ENCODE data around the gene ACTN4.
A peak's percentile ranks its signal among the peaks of the same experiment; 100 is the strongest.

ACTN4 gene

DNA sequence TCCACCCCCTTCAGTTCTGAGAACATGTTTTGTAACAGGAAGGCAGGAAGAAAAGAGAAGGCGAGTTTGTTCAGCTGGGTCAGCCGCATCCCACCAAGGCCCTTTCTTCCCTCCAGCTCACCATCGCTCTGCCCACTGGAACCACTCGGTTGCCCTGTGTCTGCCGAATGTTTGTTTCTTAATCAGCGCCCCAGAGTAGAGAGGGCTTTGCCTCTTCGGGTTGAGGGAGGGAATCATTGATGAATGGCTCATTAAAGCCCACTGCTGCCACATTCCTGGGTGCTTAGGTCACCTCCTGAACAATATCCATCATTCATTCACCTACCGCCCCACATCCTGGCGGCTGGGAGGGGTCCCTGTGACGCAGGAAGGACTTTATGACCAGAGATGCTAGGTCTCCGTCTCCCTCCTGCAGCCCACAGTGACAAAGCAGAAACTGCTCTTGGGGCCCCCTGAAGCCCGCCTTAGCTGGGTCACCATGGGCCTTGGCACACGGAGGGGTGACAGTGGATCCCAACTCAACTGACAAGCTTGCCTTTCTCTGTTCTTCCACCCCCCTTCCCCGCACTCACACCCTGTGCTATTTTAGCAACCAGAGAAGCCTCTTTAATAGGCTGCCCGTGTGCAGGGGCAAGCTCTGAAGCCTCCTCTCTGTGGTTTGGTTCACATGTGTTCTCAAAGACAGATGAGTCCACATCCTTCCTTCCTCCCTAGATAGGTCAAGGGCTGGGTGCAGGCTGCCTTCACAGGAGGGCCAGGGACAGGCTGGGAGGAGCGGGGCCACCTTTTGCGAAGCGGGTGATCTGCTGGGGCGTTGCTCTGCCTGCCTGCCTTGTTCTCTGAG, 46.2 kb downstream of the ACTN4 start:
- Histone ChIP-seq H3K9ac (ENCODE audit: low read length) (no peak overlapping the region), H2AFZ (ENCODE audit: low read depth, low read length) (no peak overlapping the region), H3K4me2 (ENCODE audit: low read length) (no peak overlapping the region), H3K4me1 (ENCODE audit: low read length) (peaks cover 41% of the 10 kb centered on the region), H3K36me3 (replicated peaks; ENCODE audit: low read depth, low read length) (peaks cover 18% of the 10 kb centered on the region), H3K9me3 (ENCODE audit: insufficient read depth, low read length) (no peaks in the 10 kb centered on the region), H4K20me1 (ENCODE audit: insufficient read depth, low read length) (peaks cover 58% of the 10 kb centered on the region), H3K4me3 (ENCODE audit: low read length) (no peak overlapping the region), H3K27me3 (ENCODE audit: low read depth, low read length) (no peaks in the 10 kb centered on the region), H3K27ac (ENCODE audit: low read length) (no peak overlapping the region), H3K79me2 (ENCODE audit: low read length) (peaks cover 93% of the 10 kb centered on the region)
- TF ChIP-seq EZH2phosphoT487 (IDR thresholded peaks at IDR 0.05; ENCODE audit: low read depth) = no peak
- no peak for TF ChIP-seq CTCF (IDR thresholded peaks at IDR 0.05; ENCODE audit: low read depth, low read length)

- Histone ChIP-seq H3K4me2 (ENCODE audit: low read length) (peak overlapping the region; percentile 79), H3K9me3 (ENCODE audit: insufficient read depth, low read length) (no peaks in the 10 kb centered on the region), H3K27ac (ENCODE audit: low read length) (peak overlapping the region; percentile 59), H3K4me1 (ENCODE audit: low read length) (peaks cover 34% of the 10 kb centered on the region), H3K36me3 (replicated peaks; ENCODE audit: low read depth, low read length) (peaks cover 16% of the 10 kb centered on the region), H3K4me3 (ENCODE audit: low read length) (peak overlapping the region; percentile 59), H2AFZ (ENCODE audit: low read depth, low read length) (no peak overlapping the region), H3K27me3 (ENCODE audit: low read depth, low read length) (no peaks in the 10 kb centered on the region), H4K20me1 (ENCODE audit: insufficient read depth, low read length) (peaks cover 73% of the 10 kb centered on the region), H3K9ac (ENCODE audit: low read length) (peak overlapping the region; percentile 32; the same call in 1 of the 2 replicates), H3K79me2 (ENCODE audit: low read length) (peaks cover 93% of the 10 kb centered on the region)
- no peak for TF ChIP-seq EZH2phosphoT487 (IDR thresholded peaks at IDR 0.05; ENCODE audit: low read depth)
- TF ChIP-seq CTCF (IDR thresholded peaks at IDR 0.05; ENCODE audit: low read depth, low read length) = no peak
Measured at GRCh38 chr19:38695317-38695683, 47.9 kb downstream of the ACTN4 start.

DNA sequence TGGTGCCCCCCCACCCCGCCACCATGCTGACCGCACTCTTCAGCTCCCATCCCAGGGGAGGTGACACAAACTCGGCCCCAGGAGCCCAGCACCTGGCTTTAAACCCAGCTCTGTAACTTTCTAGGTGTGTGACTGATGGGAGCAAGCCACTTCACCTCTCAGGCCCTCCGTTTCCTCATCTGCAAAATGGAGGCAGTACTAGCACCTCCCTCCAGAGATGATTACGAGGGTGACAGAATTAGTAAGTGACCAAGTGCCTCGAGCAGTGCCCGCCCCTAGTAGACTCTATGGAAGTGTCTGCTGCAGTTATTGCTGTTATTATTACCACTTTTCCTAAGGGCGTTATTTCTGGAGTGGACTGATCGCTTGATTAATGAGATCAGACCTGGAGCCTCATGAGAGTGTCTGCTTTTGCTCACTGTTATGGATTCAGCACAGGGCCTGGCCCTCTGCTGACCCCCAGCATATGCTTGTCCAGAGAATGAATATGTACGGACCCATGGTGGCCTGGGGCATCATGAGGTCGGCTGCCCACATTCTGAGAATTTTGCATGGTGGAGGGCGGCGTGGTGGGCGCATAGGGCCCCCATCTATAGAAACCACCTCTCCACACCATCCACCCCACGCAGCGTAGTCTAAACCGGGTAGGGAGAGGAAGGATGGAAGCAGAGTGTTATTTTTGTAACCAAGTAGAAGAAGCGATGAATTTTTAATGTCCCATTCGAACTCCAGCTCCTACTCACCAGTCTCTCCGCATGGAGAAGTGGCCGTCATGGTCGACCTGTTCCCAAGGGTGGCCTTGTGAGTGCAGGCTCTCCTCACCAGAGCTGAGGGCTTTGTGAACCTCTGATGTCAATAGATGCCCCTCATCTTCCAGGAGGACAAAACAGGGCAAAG, 48.6 kb downstream of the ACTN4 start:
- peaks cover 34% of the 10 kb centered on the region for H3K4me1 ChIP-seq (ENCODE audit: low read length)
- H3K4me3 ChIP-seq (ENCODE audit: low read length) = no peak overlapping the region
- peaks cover 91% of the 10 kb centered on the region for H3K79me2 ChIP-seq (ENCODE audit: low read length)
- TF ChIP-seq CTCF (IDR thresholded peaks at IDR 0.05; ENCODE audit: low read depth, low read length) = no peak
- H4K20me1 ChIP-seq (ENCODE audit: insufficient read depth, low read length) = peaks cover 75% of the 10 kb centered on the region
- no peaks in the 10 kb centered on the region for H3K9me3 ChIP-seq (ENCODE audit: insufficient read depth, low read length)
- H3K4me2 ChIP-seq (ENCODE audit: low read length) = peak overlapping the region; percentile 79; the same call in 1 of the 2 replicates
- H3K27ac ChIP-seq (ENCODE audit: low read length) = peak overlapping the region; percentile 59
- H3K9ac ChIP-seq (ENCODE audit: low read length) = no peak overlapping the region
- peaks cover 18% of the 10 kb centered on the region for H3K36me3 ChIP-seq (replicated peaks; ENCODE audit: low read depth, low read length)
- no peaks in the 10 kb centered on the region for H3K27me3 ChIP-seq (ENCODE audit: low read depth, low read length)
- no peak overlapping the region for H2AFZ ChIP-seq (ENCODE audit: low read depth, low read length)

DNA sequence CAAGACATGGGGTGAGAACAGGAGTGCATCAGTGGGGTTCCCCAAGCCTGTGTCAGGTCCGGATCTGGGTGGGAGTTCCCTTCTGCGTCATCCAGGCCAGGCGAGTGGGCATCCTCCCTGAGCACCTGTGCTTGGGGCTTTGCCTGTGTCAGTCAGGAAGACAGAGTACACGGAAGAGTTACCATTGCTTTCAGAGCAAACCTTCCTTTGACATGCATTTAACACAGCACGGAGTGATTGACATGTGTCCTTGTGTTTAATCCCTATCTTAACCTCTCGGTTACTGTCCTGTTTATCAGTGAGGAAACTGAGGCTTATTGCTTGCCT, 49.2 kb downstream of the ACTN4 start:
- Histone ChIP-seq H3K9me3 (ENCODE audit: insufficient read depth, low read length) (no peaks in the 10 kb centered on the region), H3K36me3 (replicated peaks; ENCODE audit: low read depth, low read length) (peaks cover 24% of the 10 kb centered on the region), H2AFZ (ENCODE audit: low read depth, low read length) (no peak overlapping the region), H3K27me3 (ENCODE audit: low read depth, low read length) (no peaks in the 10 kb centered on the region), H3K79me2 (ENCODE audit: low read length) (peaks cover 87% of the 10 kb centered on the region), H3K4me1 (ENCODE audit: low read length) (peaks cover 34% of the 10 kb centered on the region), H3K4me3 (ENCODE audit: low read length) (no peak overlapping the region), H3K27ac (ENCODE audit: low read length) (no peak overlapping the region), H3K4me2 (ENCODE audit: low read length) (no peak overlapping the region), H4K20me1 (ENCODE audit: insufficient read depth, low read length) (peaks cover 75% of the 10 kb centered on the region), H3K9ac (ENCODE audit: low read length) (no peak overlapping the region)
- no peak for TF ChIP-seq CTCF (IDR thresholded peaks at IDR 0.05; ENCODE audit: low read depth, low read length)
- no peak for TF ChIP-seq EZH2phosphoT487 (IDR thresholded peaks at IDR 0.05; ENCODE audit: low read depth)

Measured in OCI-LY3 (cell line).